Measurements from ENCODE around the gene IYD. TPM values are rescaled to one million over a fixed set of nuclear protein-coding genes. Genes with fewer than 3 reads are reported as not detected.

The IYD gene
- total and polyA plus RNA-seq, 10 of the 15 experiments (the other 5 are each of a cell fraction or from before 2014, with no cell fraction given) = 0.07 TPM; not detected in 9

- ATAC-seq = no peak
Measured at GRCh38 chr6:150410906-150411305, 42.1 kb downstream of the IYD start.

More at GRCh38 chr6:150410906-150411305, 42.1 kb downstream of the IYD start:
- Histone ChIP-seq H2AFZ (ENCODE audit: control insufficient read depth, low read depth, low read length) (no peak overlapping the region), H3K4me3 (no peak overlapping the region), H3K27me3 (replicated peaks in 1 of 2; ENCODE audit: control insufficient read depth in 2 of 2, insufficient read depth in 2 of 2, low read length in 1 of 2) (no peaks in the 10 kb centered on the region; a peak in 3 of 4 replicates), H3K36me3 (ENCODE audit: control insufficient read depth in 2 of 2, insufficient read depth in 2 of 2, low read length in 1 of 2) (no peaks in the 10 kb centered on the region), H3K4me1 (ENCODE audit: control insufficient read depth, insufficient read depth, low read length) (no peaks in the 10 kb centered on the region), H3K9me3 (replicated peaks; ENCODE audit: control insufficient read depth, insufficient read depth, low read length) (peaks cover under 1% of the 10 kb centered on the region; the same call in 1 of the 3 replicates), H4K20me1 (ENCODE audit: control insufficient read depth, insufficient read depth) (no peaks in the 10 kb centered on the region), H3K79me2 (ENCODE audit: control insufficient read depth, insufficient read depth, low read length) (no peaks in the 10 kb centered on the region), H3K4me2 (ENCODE audit: control insufficient read depth, insufficient read depth) (no peak overlapping the region), H3K9ac (ENCODE audit: control insufficient read depth, insufficient read depth, low read length) (no peak overlapping the region), H3K27ac (ENCODE audit: control insufficient read depth, insufficient read depth) (no peak overlapping the region)
- ChIA-PET SMC1A (ENCODE audit: uncharacterized antibody, unreplicated experiment) (interaction anchor here (1.2 to 2.4 kb wide), 6 partner anchors 15 to 406 kb away, joined by 3 to 11 read pairs (median 4); no protein-coding TSS in a partner anchor), POLR2A (no interaction called here), CTCF (interaction anchor here (0.6 to 3.1 kb wide), 10 partner anchors 7 to 916 kb away, joined by 3 to 21 read pairs (median 3); no protein-coding TSS in a partner anchor), RAD21 (ENCODE audit: unreplicated experiment) (interaction anchor here (0.9 to 2.0 kb wide), 4 partner anchors 16 to 404 kb away, joined by 3 to 7 read pairs (median 5); no protein-coding TSS in a partner anchor)
- in situ Hi-C loops (cut with MboI) (no loop called here), intact Hi-C loops (cut with micrococcal nuclease; ENCODE audit: unreplicated experiment) (loop anchor here (10.0 kb wide), 1 partner anchor 924 kb away; no protein-coding TSS in a partner anchor)
- TF ChIP-seq, protein P1, sequence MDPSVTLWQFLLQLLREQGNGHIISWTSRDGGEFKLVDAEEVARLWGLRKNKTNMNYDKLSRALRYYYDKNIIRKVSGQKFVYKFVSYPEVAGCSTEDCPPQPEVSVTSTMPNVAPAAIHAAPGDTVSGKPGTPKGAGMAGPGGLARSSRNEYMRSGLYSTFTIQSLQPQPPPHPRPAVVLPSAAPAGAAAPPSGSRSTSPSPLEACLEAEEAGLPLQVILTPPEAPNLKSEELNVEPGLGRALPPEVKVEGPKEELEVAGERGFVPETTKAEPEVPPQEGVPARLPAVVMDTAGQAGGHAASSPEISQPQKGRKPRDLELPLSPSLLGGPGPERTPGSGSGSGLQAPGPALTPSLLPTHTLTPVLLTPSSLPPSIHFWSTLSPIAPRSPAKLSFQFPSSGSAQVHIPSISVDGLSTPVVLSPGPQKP (IDR thresholded peaks at IDR 0.05; ENCODE audit: low read depth, low read length) = no peak
- no peak for TF ChIP-seq FOXK2 (IDR thresholded peaks at IDR 0.05)
- TF ChIP-seq, protein P2, sequence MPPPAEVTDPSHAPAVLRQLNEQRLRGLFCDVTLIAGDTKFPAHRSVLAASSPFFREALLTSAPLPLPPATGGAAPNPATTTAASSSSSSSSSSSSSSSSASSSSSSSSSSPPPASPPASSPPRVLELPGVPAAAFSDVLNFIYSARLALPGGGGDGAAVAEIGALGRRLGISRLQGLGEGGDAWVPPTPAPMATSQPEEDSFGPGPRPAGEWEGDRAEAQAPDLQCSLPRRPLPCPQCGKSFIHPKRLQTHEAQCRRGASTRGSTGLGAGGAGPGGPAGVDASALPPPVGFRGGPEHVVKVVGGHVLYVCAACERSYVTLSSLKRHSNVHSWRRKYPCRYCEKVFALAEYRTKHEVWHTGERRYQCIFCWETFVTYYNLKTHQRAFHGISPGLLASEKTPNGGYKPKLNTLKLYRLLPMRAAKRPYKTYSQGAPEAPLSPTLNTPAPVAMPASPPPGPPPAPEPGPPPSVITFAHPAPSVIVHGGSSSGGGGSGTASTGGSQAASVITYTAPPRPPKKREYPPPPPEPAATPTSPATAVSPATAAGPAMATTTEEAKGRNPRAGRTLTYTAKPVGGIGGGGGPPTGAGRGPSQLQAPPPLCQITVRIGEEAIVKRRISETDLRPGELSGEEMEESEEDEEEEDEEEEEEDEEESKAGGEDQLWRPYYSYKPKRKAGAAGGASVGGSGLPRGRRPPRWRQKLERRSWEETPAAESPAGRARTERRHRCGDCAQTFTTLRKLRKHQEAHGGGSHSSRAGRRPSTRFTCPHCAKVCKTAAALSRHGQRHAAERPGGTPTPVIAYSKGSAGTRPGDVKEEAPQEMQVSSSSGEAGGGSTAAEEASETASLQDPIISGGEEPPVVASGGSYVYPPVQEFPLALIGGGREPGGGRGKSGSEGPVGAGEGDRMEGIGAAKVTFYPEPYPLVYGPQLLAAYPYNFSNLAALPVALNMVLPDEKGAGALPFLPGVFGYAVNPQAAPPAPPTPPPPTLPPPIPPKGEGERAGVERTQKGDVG (CRISPR knock-in tag; IDR thresholded peaks at IDR 0.05) = no peak
- WGBS (ENCODE audit: insufficient coverage, insufficient replicate concordance, low lambda C conversion rate, missing lambda C conversion rate) = 0% methylated on average over 2 of the region's 2 CpGs
- BruUV-seq (replicated peaks) = no TSS peak
- FAIRE-seq (no peak), DNase-seq (ENCODE audit: low read depth, low spot score) (no peak)
